Activated CD8-positive, alpha-beta T cell treated with anti-CD3 and anti-CD28 coated beads for 36 hours (primary cell): ENCODE data around the gene SIK2. TPM values are rescaled to one million over a fixed set of nuclear protein-coding genes. Genes with fewer than 3 reads are reported as not detected.

ENCODE experiments used
- ATAC-seq: fragments of 200-7000 bp; cut with Tn5 transposase; one replicate; pipeline ENCODE4 v1.10.0; 2021; ENCODE audit warnings: mild to moderate bottlenecking, moderate library complexity
- CTCF ChIA-PET: fragments of 350-600 bp; sonication (Branson Sonifier 250); formaldehyde crosslinking; loops from one replicate; lab custom pipeline; 2021; ENCODE audit warnings: antibody characterized with exemption; lab: Charles Lee
- POLR2A ChIA-PET: fragments of 350-600 bp; sonication (Branson Sonifier 250); formaldehyde crosslinking; loops from one replicate; lab custom pipeline; 2021; ENCODE audit warnings: antibody characterized with exemption; lab: Charles Lee
- DNase-seq: peaks from one replicate; pipeline ENCODE4 v3.0.0-alpha.2; 2020
- H3K27ac Mint-ChIP-seq: one replicate; pipeline ENCODE4 v1.8.0; 2021; ENCODE audit warnings: mild to moderate bottlenecking, mixed read lengths
- H3K27me3 Mint-ChIP-seq: one replicate; pipeline ENCODE4 v1.8.0; 2021; ENCODE audit warnings: mixed read lengths
- H3K36me3 Mint-ChIP-seq: one replicate; pipeline ENCODE4 v1.8.0; 2021; ENCODE audit warnings: low read depth, mixed read lengths
- H3K4me1 Mint-ChIP-seq: one replicate; pipeline ENCODE4 v1.8.0; 2021; ENCODE audit warnings: low read depth, mixed read lengths
- H3K4me3 Mint-ChIP-seq: one replicate; pipeline ENCODE4 v1.8.0; 2021; ENCODE audit warnings: mild to moderate bottlenecking, moderate library complexity, mixed read lengths
- H3K9me3 Mint-ChIP-seq: one replicate; pipeline ENCODE4 v1.8.0; 2021; ENCODE audit warnings: mixed read lengths
- CTCF ChIP-seq: fragments of 200-600 bp; IDR thresholded peaks from one replicate; pipeline ENCODE4 v1.8.0; 2022; ENCODE audit warnings: antibody characterized with exemption, mild to moderate bottlenecking
- intact Hi-C: fragments of 100-400 bp; cut with micrococcal nuclease; formaldehyde crosslinking; loops from one replicate; pipeline ENCODE4 v1.10.0; 2022
- total RNA-seq, 2 experiments: library from RNA; stranded (reverse); gene quantifications; one replicate each; pipeline ENCODE4 v1.2.3, GENCODE V29; 2021

Gene SIK2
- total RNA-seq, 2 experiments from 2014 or later = 7.4 to 8.0 TPM

GRCh38 chr11:111680486-111681175, 78.4 kb downstream of the SIK2 start:
- peaks cover 12% of the 10 kb centered on the region for H3K36me3 Mint-ChIP-seq
- H3K27ac Mint-ChIP-seq = no peak overlapping the region
- ChIA-PET CTCF (interaction anchor here (0.7 kb wide), 1 partner anchor 413 kb away, joined by 3 read pairs; no protein-coding TSS in a partner anchor), POLR2A (no interaction called here)
- H3K9me3 Mint-ChIP-seq = no peaks in the 10 kb centered on the region
- intact Hi-C loops = no loop called here
- DNase-seq = no peak
- ATAC-seq = no peak
- H3K27me3 Mint-ChIP-seq = no peaks in the 10 kb centered on the region
- no peaks in the 10 kb centered on the region for H3K4me1 Mint-ChIP-seq
- H3K4me3 Mint-ChIP-seq = no peak overlapping the region
- TF ChIP-seq CTCF = no peak

GRCh38 chr11:111683806-111684205, 81.6 kb downstream of the SIK2 start:
- intact Hi-C loops = no loop called here
- Mint-ChIP-seq H3K9me3 (no peaks in the 10 kb centered on the region), H3K4me3 (no peak overlapping the region), H3K4me1 (no peaks in the 10 kb centered on the region), H3K27me3 (no peaks in the 10 kb centered on the region), H3K27ac (no peak overlapping the region), H3K36me3 (peaks cover 14% of the 10 kb centered on the region)
- DNase-seq (no peak), ATAC-seq (no peak)
- POLR2A ChIA-PET = no interaction called here
- CTCF ChIA-PET = no interaction called here
- no peak for TF ChIP-seq CTCF

- ATAC-seq (no peak), DNase-seq (no peak)
- ChIA-PET CTCF (interaction anchor here (1.0 kb wide), 2 partner anchors 9 to 93 kb away, joined by 3 read pairs; no protein-coding TSS in a partner anchor), POLR2A (interaction anchor here (0.8 to 1.1 kb wide), 3 partner anchors 9 to 226 kb away, joined by 3 to 4 read pairs (median 4); no protein-coding TSS in a partner anchor)
- no peak overlapping the region for H3K4me3 Mint-ChIP-seq
- no peaks in the 10 kb centered on the region for H3K27me3 Mint-ChIP-seq
- no peaks in the 10 kb centered on the region for H3K4me1 Mint-ChIP-seq
- H3K9me3 Mint-ChIP-seq = no peaks in the 10 kb centered on the region
- H3K36me3 Mint-ChIP-seq = peaks cover 14% of the 10 kb centered on the region
- TF ChIP-seq CTCF = no peak
- intact Hi-C loops = no loop called here
- H3K27ac Mint-ChIP-seq = peak overlapping the region; percentile 21
Observed at GRCh38 chr11:111684251-111684650, 82.0 kb downstream of the SIK2 start.

GRCh38 chr11:111688013-111688412, 85.8 kb downstream of the SIK2 start:
- no peaks in the 10 kb centered on the region for H3K27me3 Mint-ChIP-seq
- DNase-seq (no peak), ATAC-seq (no peak)
- H3K4me1 Mint-ChIP-seq = no peaks in the 10 kb centered on the region
- peaks cover 14% of the 10 kb centered on the region for H3K36me3 Mint-ChIP-seq
- POLR2A ChIA-PET = no interaction called here
- no peak for TF ChIP-seq CTCF
- H3K27ac Mint-ChIP-seq = no peak overlapping the region
- intact Hi-C loops = no loop called here
- CTCF ChIA-PET = no interaction called here
- no peaks in the 10 kb centered on the region for H3K9me3 Mint-ChIP-seq
- no peak overlapping the region for H3K4me3 Mint-ChIP-seq

GRCh38 chr11:111691176-111691575, 88.9 kb downstream of the SIK2 start:
- ChIA-PET CTCF (no interaction called here), POLR2A (no interaction called here)
- TF ChIP-seq CTCF = no peak
- Mint-ChIP-seq H3K4me1 (no peaks in the 10 kb centered on the region), H3K4me3 (no peak overlapping the region), H3K9me3 (no peaks in the 10 kb centered on the region), H3K27me3 (no peaks in the 10 kb centered on the region), H3K27ac (no peak overlapping the region), H3K36me3 (peaks cover 9% of the 10 kb centered on the region)
- intact Hi-C loops = no loop called here
- DNase-seq = no peak
- no peak for ATAC-seq
